Skin of body (tissue), 2 donors: ENCODE data around the gene ARHGAP32. TPM values are rescaled to one million over a fixed set of nuclear protein-coding genes. Genes with fewer than 3 reads are reported as not detected.

Experiments
- DNase-seq: peaks from one replicate; lab custom pipeline; 2025; lab: John Stamatoyannopoulos, UW
- total RNA-seq: library from RNA; depleted of rRNA; stranded (reverse); fragments of >200 nt; gene quantifications from one replicate; pipeline ENCODE4 v1.2.3, GENCODE V29; 2014

The ARHGAP32 gene
- total RNA-seq, result 37.7 TPM

DNA sequence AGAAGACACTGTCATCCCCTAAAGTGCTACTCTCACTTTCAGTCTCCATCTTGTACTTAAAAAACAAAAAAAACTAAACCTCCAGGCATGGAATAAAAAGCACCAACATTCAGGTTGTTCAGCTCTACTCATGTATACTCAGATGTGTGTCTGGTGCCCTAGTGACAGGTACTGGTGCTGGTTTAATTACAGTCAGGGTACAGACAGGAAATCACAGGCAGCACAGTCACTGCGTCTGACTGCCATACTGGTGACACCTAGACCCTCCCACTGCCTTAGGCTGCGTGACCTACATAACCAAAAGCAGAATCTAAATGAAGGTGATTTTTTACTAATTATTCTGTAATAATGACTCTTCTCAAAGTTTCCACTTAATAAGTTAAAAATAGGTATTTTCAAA lies at the start of gene ARHGAP32:
Gene ARHGAP32 (minus strand): TSS at position 176 of the 400 bp plus-strand sequence. CDS start 127 bp downstream, at position 49.
- DNase-seq, result no peak

DNA sequence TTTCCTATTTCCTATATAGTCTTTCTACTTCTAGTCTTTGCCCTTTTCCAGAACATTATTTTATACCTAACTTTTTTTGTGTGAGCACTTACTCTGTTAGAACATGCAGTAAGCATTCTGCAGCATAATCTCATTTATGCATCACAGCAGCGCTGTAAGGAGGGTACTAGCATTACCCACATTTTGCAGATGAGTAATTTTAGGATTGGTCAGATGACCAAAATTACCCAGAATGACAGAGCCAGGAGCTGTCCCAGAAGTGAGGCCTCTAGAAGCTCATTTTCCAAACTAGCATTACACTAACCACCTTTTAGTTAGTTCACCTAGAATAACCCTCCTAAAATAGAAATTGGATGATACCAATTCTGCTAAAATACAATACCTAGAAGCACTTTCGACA lies 47.1 kb upstream of the ARHGAP32 start:
- DNase-seq, result no peak

DNA sequence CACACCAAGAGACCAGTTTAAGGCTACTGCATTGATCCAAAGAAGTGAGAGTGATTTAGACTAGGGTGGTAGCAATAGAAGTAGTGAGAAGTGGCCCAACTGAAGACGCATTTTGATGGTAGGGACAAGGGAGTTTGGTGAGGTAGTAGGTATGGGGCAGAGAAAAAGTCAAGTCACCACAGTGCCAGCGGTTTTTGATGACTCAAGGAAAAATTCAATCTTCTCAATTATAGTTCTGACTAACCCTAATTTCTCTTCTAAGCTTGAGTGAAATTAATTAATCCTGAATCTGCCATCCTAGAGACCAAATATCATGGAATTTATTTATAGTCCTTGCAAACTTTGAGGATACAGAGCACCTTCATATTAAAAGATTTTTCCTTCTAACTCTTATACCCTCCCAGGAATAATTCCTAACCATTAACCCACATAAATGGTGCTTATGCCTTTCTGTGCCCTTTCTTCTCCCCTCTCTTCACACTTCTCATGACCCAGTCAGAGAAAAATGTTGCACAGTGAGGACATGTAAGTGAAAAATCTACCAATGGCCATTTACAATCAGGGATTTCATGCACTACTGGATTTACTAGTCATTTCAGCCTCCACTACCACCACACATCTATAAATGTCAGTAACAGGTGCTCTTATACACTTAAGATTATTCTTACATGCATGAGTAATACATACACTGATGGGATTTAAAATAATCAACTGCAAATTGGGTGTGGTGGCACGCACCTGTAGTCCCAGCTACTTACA lies 45.9 kb upstream of the ARHGAP32 start:
- no peak for DNase-seq

DNA sequence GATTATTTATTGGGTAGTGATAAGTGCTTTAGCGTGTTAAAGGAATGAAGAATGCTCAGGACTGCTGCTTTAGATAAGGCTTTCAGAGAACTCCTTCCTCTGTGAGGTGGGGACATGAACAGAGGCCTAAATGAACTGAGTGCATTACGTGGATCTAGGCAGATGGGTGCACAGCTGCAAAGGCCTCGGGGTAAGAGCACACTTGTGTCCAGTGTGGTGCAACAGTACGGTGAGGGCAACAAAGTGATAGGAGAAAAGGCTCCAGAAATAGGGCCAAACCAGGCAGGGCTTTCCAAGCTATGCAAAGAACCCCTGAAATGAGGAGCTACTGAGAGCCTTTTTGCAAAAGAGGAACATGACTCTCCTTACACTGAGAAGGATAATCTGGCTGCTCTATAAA lies 45.3 kb upstream of the ARHGAP32 start:
- DNase-seq, result no peak

DNA sequence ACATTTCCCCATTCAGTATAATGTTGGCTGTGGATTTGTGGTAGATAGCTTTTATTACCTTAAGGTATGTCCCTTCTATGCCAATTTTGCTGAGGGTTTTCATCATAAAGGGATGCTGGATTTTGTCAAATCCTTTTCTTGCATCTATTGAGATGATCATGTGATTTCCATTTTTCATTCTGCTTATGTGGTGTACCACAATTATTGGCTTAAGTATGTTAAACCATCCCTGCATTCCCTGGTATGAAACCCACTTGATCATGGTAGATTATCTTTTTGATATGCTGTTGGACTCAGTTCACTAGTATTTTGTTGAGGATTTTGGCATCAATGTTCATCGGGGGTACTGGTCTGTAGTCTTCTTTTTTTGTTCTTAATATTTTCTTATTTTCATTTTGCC lies 44.7 kb upstream of the ARHGAP32 start:
- DNase-seq, result no peak

DNA sequence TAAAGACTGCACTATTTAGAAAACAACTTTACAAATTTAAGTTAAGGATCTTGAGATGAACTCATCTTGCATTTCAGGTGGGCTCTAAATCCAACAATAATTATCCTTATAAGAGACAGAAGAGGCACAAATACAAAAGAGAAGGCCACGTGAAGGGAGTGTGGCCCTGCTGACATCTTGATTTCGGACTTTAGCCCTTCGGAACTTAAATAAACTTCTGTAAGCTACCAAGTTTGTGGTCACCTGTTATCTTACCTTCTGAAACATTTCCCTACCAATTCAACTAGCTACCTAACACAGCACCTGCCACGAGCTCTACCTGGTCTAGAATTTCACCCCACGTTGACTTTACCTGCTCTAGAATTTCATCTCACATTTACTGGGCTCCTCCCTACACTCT lies 42.9 kb upstream of the ARHGAP32 start:
- no peak for DNase-seq

DNA sequence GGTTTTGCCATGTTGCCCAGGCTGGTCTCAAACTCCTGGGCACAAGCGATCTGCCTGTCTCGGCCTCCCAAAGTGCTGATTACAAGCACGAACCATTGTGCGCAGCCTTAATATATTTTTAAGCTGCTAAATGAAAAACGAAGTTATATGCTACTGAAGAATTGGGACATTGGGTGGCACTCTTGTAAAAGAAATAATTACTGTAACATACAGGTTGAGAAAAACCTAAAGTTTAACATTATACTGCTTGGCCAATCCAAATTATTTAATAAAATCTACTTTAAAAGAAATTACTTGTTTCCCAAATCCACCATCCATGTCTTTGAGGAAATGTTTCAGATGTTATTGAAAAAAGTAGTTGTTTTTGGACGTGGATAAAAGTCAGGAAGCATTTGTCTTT lies 37.9 kb upstream of the ARHGAP32 start:
- no peak for DNase-seq

- no peak for DNase-seq
These were observed 34.2 kb upstream of the ARHGAP32 start for GRCh38 chr11:129226207-129226798.

GRCh38 chr11:129225190-129225589 lies 33.1 kb upstream of the ARHGAP32 start:
- DNase-seq, result no peak

GRCh38 chr11:129224538-129224937 lies 32.4 kb upstream of the ARHGAP32 start:
- no peak for DNase-seq

- no peak for DNase-seq
These were observed 31.6 kb upstream of the ARHGAP32 start for GRCh38 chr11:129223701-129224149.

GRCh38 chr11:129223260-129223659 lies 31.1 kb upstream of the ARHGAP32 start:
- DNase-seq, result no peak

DNA sequence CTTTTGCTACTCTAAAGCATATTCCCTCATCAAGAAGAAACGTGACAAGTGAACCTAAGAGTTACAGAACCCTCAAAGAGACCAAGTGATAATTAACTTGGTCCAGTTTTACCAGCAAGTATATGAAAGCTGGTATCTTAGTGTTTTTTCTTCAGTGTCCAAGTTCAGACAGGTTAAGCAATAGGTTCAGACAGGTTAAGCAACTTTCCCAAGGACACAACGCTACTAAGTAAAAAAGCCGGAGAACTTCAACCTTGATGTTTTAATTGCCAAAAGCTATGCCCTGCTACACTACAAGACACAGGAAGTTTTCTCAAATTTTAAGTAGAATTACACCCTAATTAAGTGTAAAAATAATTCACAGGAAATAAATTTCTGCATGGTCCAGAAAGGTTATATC lies 30.0 kb upstream of the ARHGAP32 start:
- DNase-seq, result no peak

- no peak for DNase-seq
These were observed 23.6 kb upstream of the ARHGAP32 start for GRCh38 chr11:129215506-129216245.

DNA sequence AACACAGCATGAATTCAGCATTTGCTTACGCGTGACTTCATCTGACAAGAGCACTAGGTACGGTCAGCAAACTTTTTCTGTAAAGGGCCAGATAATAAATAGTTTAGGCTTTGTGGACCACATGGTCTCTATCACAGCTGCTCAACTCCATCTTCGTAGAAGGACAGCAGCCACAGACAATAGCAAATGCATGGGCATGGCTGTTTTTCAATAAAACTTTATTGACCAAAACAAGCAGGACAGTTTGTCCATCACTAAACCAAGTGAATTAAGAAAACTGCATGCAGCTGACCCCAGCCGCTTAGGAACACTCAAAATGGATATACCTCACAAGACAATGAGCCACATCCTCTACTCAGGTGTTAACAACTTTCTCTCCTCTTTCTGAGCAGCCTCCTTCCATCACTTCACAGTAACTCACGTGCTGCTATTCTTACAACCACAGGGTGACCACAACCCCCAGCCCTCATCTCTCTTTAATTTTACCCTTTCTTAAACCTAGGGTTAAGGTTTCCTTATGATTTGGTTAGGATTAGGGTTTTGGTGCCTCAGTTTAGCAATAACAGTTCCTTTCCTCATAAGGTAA lies 22.7 kb upstream of the ARHGAP32 start:
- no peak for DNase-seq

DNA sequence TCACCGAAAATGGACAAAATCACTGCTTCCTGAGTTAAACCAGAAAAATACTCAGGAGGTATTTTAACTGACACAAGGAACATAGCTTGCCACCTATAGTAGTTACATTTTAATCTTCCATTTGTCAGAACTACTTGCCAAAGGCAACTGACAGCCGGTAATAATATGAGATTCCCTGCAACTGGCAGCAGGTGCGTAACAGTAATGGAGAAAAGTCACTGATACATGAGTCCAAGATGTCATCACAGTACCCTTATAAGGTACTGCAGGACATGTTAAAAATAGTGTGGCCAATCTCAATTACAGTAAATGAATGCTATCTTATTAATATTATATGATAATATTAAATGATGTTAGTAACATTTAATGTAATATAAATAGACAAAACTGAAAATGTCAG lies 21.1 kb upstream of the ARHGAP32 start:
- DNase-seq, result no peak

GRCh38 chr11:129211397-129211796 lies 19.3 kb upstream of the ARHGAP32 start:
- no peak for DNase-seq

DNA sequence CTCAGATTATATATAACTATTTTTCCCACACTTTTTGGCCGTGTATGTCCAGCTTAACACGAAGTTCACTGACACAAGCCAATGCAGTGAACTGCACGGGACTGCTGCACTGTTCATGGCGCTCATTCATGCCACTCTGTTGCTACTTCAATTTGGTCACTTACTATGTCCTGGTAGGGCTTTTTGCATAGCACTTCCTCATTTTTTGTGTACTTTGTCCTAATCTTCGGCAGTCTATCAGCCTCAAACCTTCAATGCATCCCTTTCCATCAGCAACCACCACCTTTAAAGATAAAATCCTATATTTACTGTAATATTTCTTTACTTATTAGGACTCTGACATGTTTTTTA lies 18.7 kb upstream of the ARHGAP32 start:
- no peak for DNase-seq

GRCh38 chr11:129209891-129210830 lies 18.0 kb upstream of the ARHGAP32 start:
- peak; percentile 39 for DNase-seq

GRCh38 chr11:129208863-129209262 lies 16.7 kb upstream of the ARHGAP32 start:
- no peak for DNase-seq
